NCI-H1436 (cell line): ENCODE data around the gene DNAH12.
"Not testable (repeated sequence)": the region's sequence is repeated elsewhere in the genome, so short reads cannot be mapped to it uniquely, and the experiment has no call there.

Experiments used
- DNase-seq: peaks from one replicate; lab custom pipeline; 2025; lab: John Stamatoyannopoulos, UW

DNAH12 gene

GRCh38 chr3:57326498-57326897 lies 217.6 kb downstream of the DNAH12 start:
- DNase-seq = not testable (repeated sequence)

DNA sequence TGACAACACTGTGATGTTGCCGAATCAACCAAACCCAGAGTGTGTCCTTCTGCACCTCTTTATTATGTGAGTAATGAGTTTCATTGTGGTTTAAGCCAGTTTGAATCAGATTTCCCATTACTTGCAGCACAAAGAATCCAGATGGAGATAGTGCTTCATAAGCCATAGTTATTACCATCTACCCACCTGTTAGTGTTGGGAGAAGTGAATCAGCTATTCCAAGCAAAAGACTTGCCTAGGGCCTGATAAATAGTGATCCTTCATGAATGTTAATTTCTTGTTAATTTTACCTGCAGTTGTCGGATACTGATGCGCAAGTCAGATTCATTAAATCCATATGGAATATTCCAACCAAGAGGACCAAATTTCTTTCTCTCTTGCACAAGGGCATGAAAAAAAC lies 229.9 kb downstream of the DNAH12 start:
- no peak for DNase-seq

DNA sequence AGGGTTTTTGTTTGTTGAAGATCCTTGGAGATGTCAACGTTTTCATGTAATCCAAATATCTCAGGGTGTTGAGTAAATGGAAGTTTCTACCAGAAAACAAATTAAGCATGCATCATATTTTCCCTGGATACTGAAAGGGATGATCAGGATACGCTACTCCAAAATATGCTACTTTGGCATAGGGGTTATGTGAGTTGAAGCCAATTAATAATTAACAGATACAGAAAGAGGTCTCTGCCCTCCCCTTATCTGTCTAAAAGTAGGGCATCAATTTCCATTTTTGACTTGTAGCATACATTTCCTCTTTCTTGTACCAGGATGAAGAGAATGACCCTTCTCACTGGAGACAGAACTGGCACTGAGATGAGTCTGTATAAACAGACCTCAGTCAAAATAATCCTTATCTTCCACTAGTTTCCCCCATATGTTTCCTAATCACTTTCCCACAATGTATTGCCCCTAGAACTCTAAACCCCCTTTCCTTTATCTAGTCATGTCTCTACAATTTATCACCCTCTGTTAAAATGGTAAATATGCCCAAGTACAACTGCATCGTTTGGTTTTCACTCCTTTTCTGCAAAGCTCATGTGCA lies 234.3 kb downstream of the DNAH12 start:
- DNase-seq = no peak

GRCh38 chr3:57303520-57303919 lies 240.6 kb downstream of the DNAH12 start:
- not testable (repeated sequence) for DNase-seq

DNA sequence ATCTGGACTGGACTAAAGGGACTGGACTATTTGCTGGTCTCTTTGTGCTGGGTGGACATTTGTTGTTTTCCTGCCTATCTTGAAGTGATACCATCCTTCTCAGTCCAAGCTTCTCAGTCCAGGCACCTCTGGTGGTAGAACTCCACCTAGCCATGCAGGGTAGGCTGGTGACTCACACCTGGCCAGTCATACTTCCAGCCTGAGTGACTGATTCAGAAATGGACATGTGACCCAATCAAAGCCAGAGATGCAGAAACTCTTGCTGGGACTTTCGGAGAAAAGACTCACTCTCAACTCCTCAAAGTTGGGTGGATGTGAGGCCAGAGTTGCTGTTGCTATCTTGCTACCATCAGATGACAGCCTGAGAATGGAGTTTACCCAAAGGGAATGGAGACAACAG lies 246.1 kb downstream of the DNAH12 start:
- DNase-seq = no peak

DNA sequence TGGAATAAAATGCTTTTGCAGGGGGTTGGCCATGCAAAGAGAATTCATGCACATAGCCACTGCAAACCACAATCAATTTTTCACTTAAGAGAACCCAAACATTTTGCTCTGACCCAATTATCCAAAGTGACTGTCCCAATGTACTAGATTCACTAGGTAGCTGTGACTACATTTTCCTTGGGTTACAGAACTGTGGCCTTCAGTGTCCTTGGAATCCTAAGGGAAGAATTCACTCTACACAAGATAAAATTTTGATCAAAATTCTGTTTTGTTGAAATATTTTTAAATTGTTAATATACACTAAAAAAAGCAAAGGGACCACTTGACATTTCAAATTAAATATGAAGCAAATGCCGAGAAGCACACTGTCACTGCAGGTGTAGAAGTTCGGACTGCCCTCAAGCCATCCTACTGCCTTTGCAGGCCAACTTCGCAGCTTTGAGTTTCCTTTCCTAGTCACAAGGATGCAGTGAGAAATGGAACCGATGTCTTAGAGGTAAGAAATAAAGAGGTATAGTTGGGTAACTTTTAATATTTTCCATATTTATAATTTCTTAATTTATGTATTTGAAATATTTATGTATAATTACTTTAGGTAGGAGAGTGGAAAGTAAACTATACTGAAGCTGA lies 251.1 kb downstream of the DNAH12 start:
- DNase-seq = no peak

DNA sequence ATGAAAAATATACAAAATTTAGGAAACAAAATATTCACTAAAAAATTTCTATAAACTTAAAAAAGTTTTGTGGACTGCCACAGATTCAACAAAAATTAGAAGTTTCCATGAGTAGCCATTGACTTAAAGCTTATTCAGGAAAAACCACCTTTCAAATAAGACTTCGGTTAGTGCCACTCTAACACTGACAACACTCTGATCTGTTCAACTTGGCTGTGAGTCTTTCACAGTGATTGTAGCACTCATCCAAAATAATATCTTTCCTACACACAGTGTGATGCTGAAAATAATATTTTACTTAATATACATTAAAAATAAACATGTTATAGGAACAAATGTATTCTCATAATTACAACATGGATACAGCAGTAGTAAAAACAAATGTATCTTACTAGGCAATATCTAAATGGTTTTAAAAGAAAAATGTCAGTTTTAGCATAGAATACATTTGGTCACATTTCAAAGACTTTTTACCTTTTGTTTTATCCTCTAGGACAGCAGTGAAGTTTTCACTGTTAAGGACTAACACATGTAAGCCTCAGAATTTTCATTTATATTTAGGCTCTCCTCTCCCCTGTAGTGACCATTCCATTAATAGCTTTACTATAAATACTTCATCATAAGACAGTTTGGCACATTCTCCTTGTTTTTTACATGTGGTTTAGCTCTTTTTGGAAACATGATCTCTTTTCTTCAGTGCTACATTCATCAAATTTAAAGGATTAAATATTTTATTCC lies 251.8 kb downstream of the DNAH12 start, which contains the start of gene ASB14:
ASB14 (minus strand) TSS at position 527 of the 738 bp plus-strand sequence. CDS start 652 bp downstream, outside the sequence.
- DNase-seq = no peak

GRCh38 chr3:57288403-57288802 lies 255.7 kb downstream of the DNAH12 start:
- DNase-seq = no peak

DNA sequence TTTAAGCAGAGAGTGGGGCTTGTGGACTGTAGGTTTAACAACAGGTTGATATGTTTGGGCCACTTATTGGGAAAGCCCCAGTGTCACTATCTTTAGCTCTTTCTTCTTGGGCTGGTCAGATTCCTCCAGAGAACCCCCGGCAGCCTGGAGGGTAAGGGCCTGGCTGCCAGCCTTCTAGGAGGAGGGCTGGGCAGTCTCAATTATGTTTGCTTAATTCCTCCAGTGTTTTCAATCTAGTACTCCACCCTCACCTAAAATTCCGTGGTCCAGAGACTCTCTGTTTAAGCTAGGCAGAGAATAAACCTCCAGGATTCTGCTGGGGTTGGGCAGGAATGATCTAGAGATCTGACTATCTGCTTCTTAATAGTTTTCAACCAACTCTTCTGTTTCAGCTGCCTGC lies 256.9 kb downstream of the DNAH12 start:
- DNase-seq = no peak

DNA sequence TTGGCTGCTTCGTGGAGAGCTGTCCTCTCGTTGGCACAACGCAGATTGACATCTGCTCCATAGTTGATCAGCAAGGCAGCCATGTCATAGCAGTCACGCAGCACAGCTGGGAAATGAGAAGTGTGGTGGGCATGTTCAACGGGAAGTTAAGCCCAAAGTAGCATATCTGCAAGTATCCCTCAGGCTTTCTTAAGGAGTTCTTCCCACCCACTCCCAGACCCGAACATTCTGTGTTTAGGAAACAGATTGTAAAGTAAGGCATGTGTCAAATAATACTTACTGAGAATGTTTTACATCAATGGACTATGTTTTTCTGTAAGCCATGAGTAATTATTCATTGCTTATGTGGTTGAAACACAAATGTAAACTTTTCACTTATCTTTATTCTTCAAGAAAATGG lies 260.8 kb downstream of the DNAH12 start:
- DNase-seq = no peak

- DNase-seq = no peak
Measured at GRCh38 chr3:57281715-57282114, 262.4 kb downstream of the DNAH12 start.

DNA sequence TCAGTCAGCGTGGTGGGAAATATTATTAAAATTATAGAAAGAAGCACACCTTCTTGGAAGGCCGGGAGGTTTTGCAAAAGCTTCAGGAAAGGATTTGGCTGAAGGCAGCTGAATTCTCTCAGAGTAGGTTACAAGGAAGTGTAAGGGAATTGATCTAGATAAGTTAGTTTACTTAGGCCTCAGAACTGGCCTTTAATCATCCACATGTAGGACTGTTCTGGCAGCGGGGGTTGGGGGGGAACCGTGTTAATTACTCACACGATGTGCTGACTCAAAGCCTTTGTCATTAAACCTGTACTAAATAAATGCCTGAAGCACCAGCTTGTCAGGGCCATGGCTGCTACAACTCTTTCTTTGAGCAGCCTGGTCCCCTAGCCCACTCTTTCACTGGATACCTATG lies 264.5 kb downstream of the DNAH12 start:
- no peak for DNase-seq

DNA sequence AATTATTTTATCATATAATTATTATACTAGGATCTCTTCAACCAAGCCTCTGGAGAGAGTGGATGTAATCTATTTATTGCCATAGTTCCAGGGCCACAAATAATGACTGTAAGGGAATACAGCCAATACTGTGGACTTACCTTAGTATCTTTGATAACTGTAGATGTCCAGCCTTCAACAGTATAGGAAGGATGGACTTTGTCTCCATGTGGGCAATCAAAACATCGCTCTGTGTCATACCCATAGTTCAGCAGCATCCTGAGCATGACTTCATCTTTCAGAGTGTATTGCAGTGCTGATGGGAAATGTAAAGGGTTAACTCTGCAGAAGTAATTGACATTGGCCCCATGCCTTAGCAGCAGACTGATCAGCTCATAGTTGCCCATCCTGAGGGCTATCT lies 265.9 kb downstream of the DNAH12 start:
- no peak for DNase-seq

GRCh38 chr3:57275393-57275792 lies 268.8 kb downstream of the DNAH12 start:
- DNase-seq = no peak

DNA sequence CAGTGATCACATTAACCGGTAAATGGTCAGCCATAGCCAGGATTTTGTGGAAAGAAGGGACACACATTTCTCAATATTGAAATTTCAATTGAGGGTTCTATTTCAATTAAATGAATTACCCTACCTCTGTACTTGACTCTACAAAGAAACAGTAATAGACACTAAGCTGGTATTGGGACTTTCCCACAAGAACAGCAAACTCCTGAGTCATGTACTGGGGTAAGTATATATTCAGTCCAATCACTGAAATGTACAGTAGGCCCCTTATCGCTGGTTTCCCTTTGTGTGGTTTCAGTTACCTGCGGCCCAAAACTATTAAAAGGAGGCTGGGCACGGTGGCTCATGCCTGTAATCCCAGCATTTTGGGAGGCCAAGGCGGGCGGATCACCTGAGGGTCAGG lies 269.3 kb downstream of the DNAH12 start:
- DNase-seq = no peak

DNA sequence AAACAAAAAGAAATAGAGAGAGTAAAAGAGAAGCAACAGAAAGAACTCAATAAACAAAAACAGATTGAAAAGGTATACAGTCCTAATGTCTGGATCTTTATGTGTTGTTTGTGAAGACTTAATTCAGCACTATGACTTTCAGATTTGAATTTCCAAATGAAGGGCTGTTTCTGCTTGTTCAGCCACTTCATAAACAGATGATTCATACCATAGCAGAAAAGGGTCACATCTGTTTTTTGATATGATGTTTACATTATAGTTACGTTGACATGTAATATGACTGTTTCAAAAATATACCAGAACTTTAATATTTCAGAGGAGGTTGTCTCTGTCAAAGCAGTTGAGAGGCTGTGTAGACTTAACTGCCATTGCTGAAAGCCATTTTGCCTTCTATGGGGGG lies 275.7 kb downstream of the DNAH12 start:
- DNase-seq = no peak

DNA sequence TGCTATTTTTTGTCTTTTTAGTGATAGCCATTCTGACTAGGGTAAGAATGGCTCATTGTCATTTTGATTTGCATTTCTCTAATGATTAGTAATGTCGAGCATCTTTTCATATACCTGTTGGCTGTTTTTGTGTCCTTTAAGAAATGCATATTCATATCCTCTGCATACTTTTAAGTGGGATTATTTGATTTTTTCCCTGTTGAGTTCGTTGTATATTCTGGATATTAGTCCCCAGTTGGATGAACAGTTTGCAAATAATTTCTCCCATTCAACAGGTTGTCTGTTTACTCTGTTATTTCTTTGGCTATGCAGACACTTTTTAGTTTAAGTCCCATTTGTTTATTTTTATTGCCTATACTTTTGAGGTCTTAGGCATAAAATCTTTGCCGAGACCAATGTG lies 282.2 kb downstream of the DNAH12 start:
- no peak for DNase-seq

DNA sequence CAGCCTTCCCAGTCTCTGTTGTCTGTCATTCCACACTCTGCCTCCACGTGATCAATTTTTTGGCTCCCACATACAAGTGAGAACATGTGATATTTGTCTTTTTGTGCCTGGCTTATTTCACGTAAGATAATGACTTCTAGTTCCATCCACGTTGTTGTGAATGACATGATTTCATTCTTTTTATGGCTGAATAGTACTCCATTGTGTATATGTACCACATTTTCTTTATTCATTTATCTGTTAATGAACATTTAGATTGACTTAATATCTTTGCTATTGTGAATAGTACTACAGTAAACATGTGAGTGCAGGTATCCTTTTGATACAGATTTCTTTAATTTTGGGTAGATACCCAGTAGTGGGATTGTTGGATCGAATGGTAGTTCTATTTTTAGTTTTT lies 283.0 kb downstream of the DNAH12 start:
- no peak for DNase-seq

DNA sequence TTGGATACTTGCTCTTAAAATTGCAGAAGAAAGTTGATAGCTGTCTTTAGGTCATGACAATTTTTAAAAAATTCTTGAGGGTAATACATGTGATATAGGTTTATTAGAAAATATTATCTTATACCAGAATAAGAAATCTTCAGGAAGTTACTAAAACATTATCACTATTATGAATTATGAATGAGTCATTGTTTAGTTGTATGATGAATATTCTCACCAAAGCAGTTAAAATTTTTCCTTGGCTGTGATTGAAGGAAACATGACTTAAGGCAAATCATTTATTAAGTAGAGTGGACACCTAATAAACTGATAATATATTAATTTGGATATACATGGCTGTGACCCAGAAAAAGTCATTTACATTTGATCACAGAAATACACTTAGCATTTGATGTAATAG lies 286.5 kb downstream of the DNAH12 start:
- DNase-seq = no peak

- DNase-seq = no peak
Measured at GRCh38 chr3:57256844-57257243, 287.3 kb downstream of the DNAH12 start.

DNA sequence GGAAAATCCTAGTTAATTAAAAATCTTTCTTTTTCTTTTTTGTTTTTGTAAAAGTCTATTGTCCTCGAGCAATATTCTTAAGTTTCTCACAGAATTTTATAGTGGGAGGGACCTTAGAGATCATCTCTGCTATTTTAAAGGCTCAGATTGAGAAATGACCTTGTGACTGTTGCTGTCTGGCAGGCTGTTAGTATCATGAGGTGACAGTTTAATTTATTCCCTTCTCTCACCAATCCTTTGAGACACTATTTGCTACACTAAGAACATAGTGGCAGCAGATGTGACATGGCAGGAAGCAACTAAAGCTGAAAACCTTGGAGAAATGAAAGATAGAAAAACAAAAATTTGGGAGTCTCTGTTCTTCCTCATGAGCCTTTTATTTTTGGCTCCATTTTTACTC lies 291.7 kb downstream of the DNAH12 start:
- DNase-seq = no peak

GRCh38 chr3:57244946-57245345 lies 299.2 kb downstream of the DNAH12 start:
- DNase-seq = no peak
